Stimulated activated naive CD8-positive, alpha-beta T cell treated with anti-CD3 and anti-CD28 coated beads, Interleukin-15, Interleukin-2, amounts not matched to agents 100 ng/mL and 50 ng/mL, for 24 hours (primary cell): Measurements from ENCODE around the gene GRIK5.
A peak's percentile ranks its signal among the peaks of the same experiment; 100 is the strongest.

ENCODE experiments used
- H3K27ac Mint-ChIP-seq: one replicate; pipeline ENCODE4 v1.8.0; 2021; ENCODE audit warnings: mild to moderate bottlenecking, mixed read lengths
- H3K27me3 Mint-ChIP-seq: one replicate; pipeline ENCODE4 v1.8.0; 2021; ENCODE audit warnings: mixed read lengths
- H3K36me3 Mint-ChIP-seq: one replicate; pipeline ENCODE4 v1.8.0; 2021; ENCODE audit warnings: low read depth, mixed read lengths
- H3K4me1 Mint-ChIP-seq: one replicate; pipeline ENCODE4 v1.8.0; 2021; ENCODE audit warnings: low read depth, mixed read lengths
- H3K4me3 Mint-ChIP-seq: one replicate; pipeline ENCODE4 v1.8.0; 2021; ENCODE audit warnings: mild to moderate bottlenecking, mixed read lengths
- H3K9me3 Mint-ChIP-seq: one replicate; pipeline ENCODE4 v1.8.0; 2021; ENCODE audit warnings: mixed read lengths

GRIK5 gene

DNA sequence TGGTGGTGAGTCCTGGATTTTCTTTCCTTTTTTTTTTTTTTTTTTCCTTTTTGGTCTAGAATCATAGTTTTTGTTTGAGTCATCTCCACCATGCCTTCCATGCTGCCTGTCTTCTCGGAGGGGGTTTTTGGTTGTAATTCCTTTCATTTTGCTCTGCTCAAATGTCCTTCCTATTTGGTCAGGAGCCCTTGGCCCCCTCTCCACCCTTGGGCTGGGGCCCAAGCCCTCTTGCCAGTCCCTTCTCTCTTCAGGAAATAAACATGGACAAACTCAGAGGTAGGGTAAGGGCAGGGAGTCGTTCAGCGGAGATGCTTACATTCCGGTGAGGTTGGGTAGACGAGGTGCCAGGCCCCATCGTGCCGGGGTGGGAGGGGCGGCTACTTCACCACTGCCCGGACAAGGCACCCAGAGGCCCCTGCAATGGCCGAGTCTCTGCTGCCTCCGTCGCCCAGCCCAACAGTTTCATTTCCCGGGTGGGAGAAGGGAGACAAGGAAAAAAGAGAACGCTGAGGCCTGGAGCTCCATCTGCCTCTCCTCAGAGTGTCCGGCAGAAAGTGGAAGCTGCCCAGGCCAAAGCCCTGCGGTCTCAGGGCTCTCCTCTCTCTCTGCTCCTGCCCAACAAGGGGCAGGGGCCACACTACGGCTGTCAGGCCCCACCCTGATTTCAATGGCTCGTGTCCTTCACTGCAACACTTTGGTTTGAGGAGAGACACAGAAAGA lies 18.6 kb upstream of the GRIK5 start:
- H3K9me3 Mint-ChIP-seq = no peaks in the 10 kb centered on the region
- H3K4me1 Mint-ChIP-seq = peaks cover 38% of the 10 kb centered on the region
- H3K27ac Mint-ChIP-seq = peak overlapping the region; percentile 26
- no peak overlapping the region for H3K4me3 Mint-ChIP-seq
- H3K27me3 Mint-ChIP-seq = no peaks in the 10 kb centered on the region
- peaks cover 19% of the 10 kb centered on the region for H3K36me3 Mint-ChIP-seq

- Mint-ChIP-seq H3K27ac (no peak overlapping the region), H3K4me3 (no peak overlapping the region), H3K36me3 (peaks cover 17% of the 10 kb centered on the region), H3K27me3 (no peaks in the 10 kb centered on the region), H3K9me3 (no peaks in the 10 kb centered on the region), H3K4me1 (peaks cover 34% of the 10 kb centered on the region)
Measured at GRCh38 chr19:42086770-42087550, 17.0 kb upstream of the GRIK5 start.

DNA sequence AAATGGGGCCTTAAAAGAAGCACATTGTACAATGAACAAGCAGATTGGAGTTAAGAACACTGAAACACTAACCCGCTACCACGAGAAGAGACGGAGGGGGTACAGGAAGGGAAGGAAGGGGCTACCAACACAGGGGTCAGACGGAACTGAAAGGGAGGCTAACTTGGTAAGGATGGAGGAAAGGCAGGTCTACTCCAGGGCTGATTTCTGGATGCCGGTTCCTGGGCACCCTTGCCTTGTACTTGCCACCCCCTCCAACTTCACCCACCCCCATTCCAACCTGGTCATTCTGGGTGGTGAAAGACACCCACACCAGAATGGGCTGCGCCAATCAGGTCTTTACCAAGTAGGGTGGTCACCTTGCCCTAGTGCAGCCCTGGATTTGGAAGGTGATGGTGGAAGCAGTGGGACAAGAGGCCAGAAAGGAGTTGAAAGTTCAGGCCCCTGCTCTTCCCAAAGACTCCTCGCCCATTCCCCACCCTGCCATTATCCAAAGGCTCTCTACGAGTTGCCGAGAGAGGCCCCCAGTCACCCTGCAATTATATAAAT lies 16.3 kb upstream of the GRIK5 start:
- H3K27ac Mint-ChIP-seq = peak overlapping the region; percentile 6
- no peak overlapping the region for H3K4me3 Mint-ChIP-seq
- peaks cover 24% of the 10 kb centered on the region for H3K36me3 Mint-ChIP-seq
- H3K4me1 Mint-ChIP-seq = peaks cover 41% of the 10 kb centered on the region
- no peaks in the 10 kb centered on the region for H3K9me3 Mint-ChIP-seq
- no peaks in the 10 kb centered on the region for H3K27me3 Mint-ChIP-seq

DNA sequence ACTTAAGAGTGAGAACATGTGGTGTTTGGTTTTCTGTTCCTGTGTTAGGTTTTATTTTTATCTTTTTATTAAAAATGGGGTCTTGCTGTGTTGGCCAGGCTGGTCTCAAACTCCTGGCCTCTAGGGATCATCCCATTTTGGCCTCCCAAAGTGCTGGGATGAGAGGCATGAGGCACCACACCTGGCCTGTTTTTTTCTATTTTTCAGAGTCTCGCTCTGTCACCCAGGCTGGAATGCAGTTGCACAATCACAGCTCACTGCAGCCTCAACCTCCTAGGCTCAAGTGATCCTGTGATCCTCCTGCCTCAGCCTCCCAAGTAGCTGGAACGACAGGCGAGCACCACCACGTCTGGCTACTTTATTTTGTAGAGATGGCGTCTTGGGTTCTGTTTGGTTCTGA lies 13.5 kb upstream of the GRIK5 start:
- Mint-ChIP-seq H3K27me3 (no peaks in the 10 kb centered on the region), H3K4me1 (peaks cover 21% of the 10 kb centered on the region), H3K27ac (no peak overlapping the region), H3K4me3 (no peak overlapping the region), H3K9me3 (no peaks in the 10 kb centered on the region), H3K36me3 (peaks cover 31% of the 10 kb centered on the region)

DNA sequence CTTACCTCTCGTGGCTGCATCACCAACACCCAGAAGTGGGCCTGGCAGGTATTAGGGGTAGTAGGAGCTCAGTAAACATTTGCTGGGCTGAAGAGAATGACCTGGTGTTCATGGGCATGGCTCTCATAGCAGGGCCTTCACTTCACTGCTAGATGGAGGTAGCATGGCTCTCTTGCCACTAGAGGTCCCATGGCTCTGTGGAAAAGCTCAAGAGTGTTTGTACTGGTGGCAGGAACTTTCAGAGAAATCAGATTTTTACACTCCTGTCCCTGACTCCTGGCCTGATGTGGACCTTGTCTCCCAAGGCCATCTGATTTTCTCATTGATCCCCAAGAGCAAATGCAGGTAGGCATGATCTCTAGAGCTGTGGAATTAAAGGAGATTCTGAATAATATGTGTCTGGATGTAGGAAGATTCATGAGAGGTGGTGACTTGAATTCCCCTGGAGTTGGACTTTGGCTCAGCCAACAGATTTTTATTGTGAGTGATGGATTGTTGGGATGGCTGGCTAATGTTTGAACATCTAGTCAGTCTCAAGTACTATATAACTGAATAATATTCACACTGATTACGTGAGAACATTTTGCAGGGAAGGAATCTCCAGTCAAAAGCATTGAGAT lies 11.7 kb upstream of the GRIK5 start:
- peaks cover 33% of the 10 kb centered on the region for H3K4me1 Mint-ChIP-seq
- no peak overlapping the region for H3K4me3 Mint-ChIP-seq
- H3K27me3 Mint-ChIP-seq = no peaks in the 10 kb centered on the region
- no peaks in the 10 kb centered on the region for H3K9me3 Mint-ChIP-seq
- H3K36me3 Mint-ChIP-seq = peaks cover 42% of the 10 kb centered on the region
- peak overlapping the region; percentile 74 for H3K27ac Mint-ChIP-seq

DNA sequence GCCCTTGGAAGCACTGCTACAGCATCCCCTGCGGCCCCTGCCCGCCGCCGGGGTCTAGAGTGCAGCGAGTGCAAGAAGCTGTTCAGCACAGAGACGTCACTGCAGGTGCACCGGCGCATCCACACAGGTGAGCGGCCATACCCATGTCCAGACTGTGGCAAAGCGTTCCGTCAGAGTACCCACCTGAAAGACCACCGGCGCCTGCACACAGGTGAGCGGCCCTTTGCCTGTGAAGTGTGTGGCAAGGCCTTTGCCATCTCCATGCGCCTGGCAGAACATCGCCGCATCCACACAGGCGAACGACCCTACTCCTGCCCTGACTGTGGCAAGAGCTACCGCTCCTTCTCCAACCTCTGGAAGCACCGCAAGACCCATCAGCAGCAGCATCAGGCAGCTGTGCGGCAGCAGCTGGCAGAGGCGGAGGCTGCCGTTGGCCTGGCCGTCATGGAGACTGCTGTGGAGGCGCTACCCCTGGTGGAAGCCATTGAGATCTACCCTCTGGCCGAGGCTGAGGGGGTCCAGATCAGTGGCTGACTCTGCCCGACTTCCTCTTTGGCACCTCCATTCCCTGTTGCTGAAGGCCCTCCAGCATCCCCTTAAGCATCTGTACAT lies 10.9 kb upstream of the GRIK5 start:
- peak overlapping the region; percentile 23 for H3K27ac Mint-ChIP-seq
- H3K27me3 Mint-ChIP-seq = no peaks in the 10 kb centered on the region
- H3K4me3 Mint-ChIP-seq = no peak overlapping the region
- peaks cover 43% of the 10 kb centered on the region for H3K36me3 Mint-ChIP-seq
- H3K4me1 Mint-ChIP-seq = peaks cover 37% of the 10 kb centered on the region
- no peaks in the 10 kb centered on the region for H3K9me3 Mint-ChIP-seq

GRCh38 chr19:42079886-42080763 lies 10.1 kb upstream of the GRIK5 start:
- no peaks in the 10 kb centered on the region for H3K27me3 Mint-ChIP-seq
- H3K4me1 Mint-ChIP-seq = peaks cover 45% of the 10 kb centered on the region
- H3K9me3 Mint-ChIP-seq = no peaks in the 10 kb centered on the region
- peaks cover 50% of the 10 kb centered on the region for H3K36me3 Mint-ChIP-seq
- no peak overlapping the region for H3K4me3 Mint-ChIP-seq
- H3K27ac Mint-ChIP-seq = no peak overlapping the region

DNA sequence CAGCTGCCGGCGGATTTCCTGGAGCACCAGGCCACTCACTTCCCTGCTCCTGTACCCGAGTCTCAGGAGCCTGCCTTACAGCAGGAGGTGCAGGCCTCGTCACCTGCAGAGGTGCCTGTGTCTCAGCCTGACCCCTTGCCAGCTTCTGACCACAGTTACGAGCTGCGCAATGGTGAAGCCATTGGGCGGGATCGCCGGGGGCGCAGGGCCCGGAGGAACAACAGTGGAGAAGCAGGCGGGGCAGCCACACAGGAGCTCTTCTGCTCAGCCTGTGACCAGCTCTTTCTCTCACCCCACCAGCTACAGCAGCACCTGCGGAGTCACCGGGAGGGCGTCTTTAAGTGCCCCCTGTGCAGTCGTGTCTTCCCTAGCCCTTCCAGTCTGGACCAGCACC lies 9.3 kb upstream of the GRIK5 start:
- peaks cover 51% of the 10 kb centered on the region for H3K4me1 Mint-ChIP-seq
- H3K36me3 Mint-ChIP-seq = peaks cover 50% of the 10 kb centered on the region
- H3K9me3 Mint-ChIP-seq = no peaks in the 10 kb centered on the region
- no peak overlapping the region for H3K4me3 Mint-ChIP-seq
- no peaks in the 10 kb centered on the region for H3K27me3 Mint-ChIP-seq
- peak overlapping the region; percentile 45 for H3K27ac Mint-ChIP-seq

DNA sequence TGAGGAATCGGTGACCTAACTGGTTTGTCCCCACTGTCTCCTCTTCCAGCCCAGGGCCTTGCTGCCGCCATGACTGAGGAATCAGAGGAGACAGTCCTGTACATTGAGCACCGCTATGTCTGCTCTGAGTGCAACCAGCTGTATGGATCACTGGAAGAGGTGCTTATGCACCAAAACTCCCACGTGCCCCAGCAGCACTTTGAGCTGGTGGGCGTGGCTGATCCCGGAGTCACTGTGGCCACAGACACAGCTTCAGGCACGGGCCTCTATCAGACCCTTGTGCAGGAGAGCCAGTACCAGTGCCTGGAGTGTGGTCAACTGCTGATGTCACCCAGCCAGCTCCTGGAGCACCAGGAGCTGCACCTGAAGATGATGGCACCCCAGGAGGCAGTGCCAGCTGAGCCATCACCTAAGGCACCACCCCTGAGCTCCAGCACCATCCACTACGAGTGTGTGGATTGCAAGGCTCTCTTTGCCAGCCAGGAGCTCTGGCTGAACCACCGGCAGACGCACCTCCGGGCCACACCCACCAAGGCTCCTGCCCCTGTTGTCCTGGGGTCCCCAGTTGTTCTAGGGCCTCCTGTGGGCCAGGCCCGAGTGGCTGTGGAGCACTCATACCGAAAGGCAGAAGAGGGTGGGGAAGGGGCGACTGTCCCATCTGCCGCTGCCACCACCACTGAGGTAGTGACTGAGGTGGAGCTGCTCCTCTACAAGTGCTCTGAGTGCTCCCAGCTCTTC lies 8.7 kb upstream of the GRIK5 start:
- H3K27me3 Mint-ChIP-seq = no peaks in the 10 kb centered on the region
- no peaks in the 10 kb centered on the region for H3K9me3 Mint-ChIP-seq
- H3K36me3 Mint-ChIP-seq = peaks cover 46% of the 10 kb centered on the region
- peak overlapping the region; percentile 96 for H3K4me3 Mint-ChIP-seq
- H3K27ac Mint-ChIP-seq = peak overlapping the region; percentile 92
- peaks cover 51% of the 10 kb centered on the region for H3K4me1 Mint-ChIP-seq

DNA sequence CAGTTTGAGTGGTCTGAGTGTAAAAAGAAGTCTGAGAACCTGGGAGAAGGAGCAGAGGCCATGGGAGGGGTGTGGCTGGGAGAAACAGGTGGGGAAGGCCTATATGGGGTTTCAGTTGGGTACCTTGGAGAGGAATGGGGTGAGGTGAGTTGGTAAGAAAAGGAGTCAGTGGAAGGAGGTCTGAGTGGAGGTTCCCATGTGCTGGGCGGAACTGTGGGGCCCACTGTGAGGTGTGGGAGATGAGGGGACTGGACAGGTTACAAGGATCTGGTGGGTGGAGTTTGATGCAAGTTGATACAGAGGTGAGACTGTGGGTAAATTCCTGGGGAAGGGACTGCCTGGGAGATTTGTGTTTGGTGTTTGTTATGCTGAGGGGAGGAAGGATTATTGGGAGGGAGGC lies 8.1 kb upstream of the GRIK5 start:
- Mint-ChIP-seq H3K9me3 (no peaks in the 10 kb centered on the region), H3K36me3 (peaks cover 45% of the 10 kb centered on the region), H3K27me3 (no peaks in the 10 kb centered on the region), H3K4me1 (peaks cover 51% of the 10 kb centered on the region), H3K4me3 (peak overlapping the region; percentile 96), H3K27ac (peak overlapping the region; percentile 92)

- peaks cover 2% of the 10 kb centered on the region for H3K27me3 Mint-ChIP-seq
- H3K4me3 Mint-ChIP-seq = peak overlapping the region; percentile 96
- no peaks in the 10 kb centered on the region for H3K9me3 Mint-ChIP-seq
- H3K27ac Mint-ChIP-seq = peak overlapping the region; percentile 92
- peaks cover 37% of the 10 kb centered on the region for H3K36me3 Mint-ChIP-seq
- peaks cover 46% of the 10 kb centered on the region for H3K4me1 Mint-ChIP-seq
Measured at GRCh38 chr19:42076380-42076944, 6.5 kb upstream of the GRIK5 start.

- Mint-ChIP-seq H3K4me3 (peak within 1 kb of the TSS; percentile 96), H3K36me3 (peaks cover 30% of the 10 kb centered on the region), H3K27me3 (peaks cover 4% of the 10 kb centered on the region), H3K9me3 (no peaks in the 10 kb centered on the region), H3K27ac (peak within 1 kb of the TSS; percentile 100), H3K4me1 (peaks cover 44% of the 10 kb centered on the region)
Measured at GRCh38 chr19:42075616-42076379, 5.8 kb upstream of the GRIK5 start, which contains the start of gene ZNF574. Gene ZNF574, plus strand, starts transcription at chr19:42076166. Its CDS starts 2,441 bp downstream, at chr19:42078607.

- Mint-ChIP-seq H3K36me3 (peaks cover 30% of the 10 kb centered on the region), H3K4me1 (peaks cover 44% of the 10 kb centered on the region), H3K4me3 (peak overlapping the region; percentile 96), H3K9me3 (no peaks in the 10 kb centered on the region), H3K27me3 (peaks cover 4% of the 10 kb centered on the region), H3K27ac (peak overlapping the region; percentile 100)
Measured at GRCh38 chr19:42075364-42075615, 5.3 kb upstream of the GRIK5 start.
